ENCODE data around the gene EFNB2.

EFNB2 gene

GRCh38 chr13:106472621-106473020, 62.8 kb downstream of the EFNB2 start:
- DNase-seq: no peak
- intact Hi-C loops (cut with DNase I): no loop called here

GRCh38 chr13:106471957-106472543, 63.4 kb downstream of the EFNB2 start:
- intact Hi-C loops (cut with DNase I): no loop called here
- peak in 23 of 42 donors; percentile 16 to 80 (median 39) for DNase-seq

- no peak for DNase-seq
- intact Hi-C loops (cut with DNase I): no loop called here
These were observed 64.9 kb downstream of the EFNB2 start for GRCh38 chr13:106470576-106470975.

- no peak for DNase-seq
- intact Hi-C loops (cut with DNase I): no loop called here
These were observed 66.5 kb downstream of the EFNB2 start for GRCh38 chr13:106468744-106469590.

- intact Hi-C loops (cut with DNase I): no loop called here
- peak in 41 of 42 donors; percentile 29 to 86 (median 65) for DNase-seq
These were observed 67.3 kb downstream of the EFNB2 start for GRCh38 chr13:106468207-106468606.

- no peak for DNase-seq
- intact Hi-C loops (cut with DNase I): no loop called here
These were observed 67.9 kb downstream of the EFNB2 start for GRCh38 chr13:106467427-106468122.

- no peak for DNase-seq
- intact Hi-C loops (cut with DNase I): no loop called here
These were observed 68.6 kb downstream of the EFNB2 start for GRCh38 chr13:106466691-106467426.

GRCh38 chr13:106464076-106464475, 71.4 kb downstream of the EFNB2 start:
- intact Hi-C loops (cut with DNase I): no loop called here
- no peak for DNase-seq

GRCh38 chr13:106462710-106463109, 72.8 kb downstream of the EFNB2 start:
- intact Hi-C loops (cut with DNase I): no loop called here
- DNase-seq: no peak

- no peak for DNase-seq
- intact Hi-C loops (cut with DNase I): no loop called here
These were observed 79.7 kb downstream of the EFNB2 start for GRCh38 chr13:106455777-106456176.

- intact Hi-C loops (cut with DNase I): no loop called here
These were observed 80.3 kb downstream of the EFNB2 start for GRCh38 chr13:106455190-106455589.

GRCh38 chr13:106453101-106453500, 82.4 kb downstream of the EFNB2 start:
- no peak for DNase-seq
- intact Hi-C loops (cut with DNase I): no loop called here

More at GRCh38 chr13:106455190-106455589, 80.3 kb downstream of the EFNB2 start:
- no peak for DNase-seq

GRCh38 chr13:106450991-106451390, 84.5 kb downstream of the EFNB2 start:
- DNase-seq: no peak
- intact Hi-C loops (cut with DNase I): no loop called here

GRCh38 chr13:106449096-106449495, 86.4 kb downstream of the EFNB2 start:
- no peak for DNase-seq
- intact Hi-C loops (cut with DNase I): no loop called here

GRCh38 chr13:106445996-106446395, 89.5 kb downstream of the EFNB2 start:
- intact Hi-C loops (cut with DNase I): no loop called here
- no peak for DNase-seq

GRCh38 chr13:106443607-106444322, 91.7 kb downstream of the EFNB2 start:
- no peak for DNase-seq
- intact Hi-C loops (cut with DNase I): no loop called here

- intact Hi-C loops (cut with DNase I): no loop called here
- no peak for DNase-seq
These were observed 94.6 kb downstream of the EFNB2 start for GRCh38 chr13:106440866-106441265.
